HAP-1 (cell line): ENCODE measurements around the gene AGBL4.

ENCODE experiments used
- DNase-seq, 2 experiments: peaks; one replicate each; pipeline ENCODE4 v3.0.0-alpha.2; 2016 to 2020; ENCODE audit warnings: low spot score in 2 of 2
- H3K27me3 ChIP-seq: fragments of 250-450 bp; sonication (Bioruptor Pico); 2 replicates; pipeline ENCODE4 v1.5.1; 2020; ENCODE audit warnings: low read depth, mild to moderate bottlenecking, moderate library complexity
- H3K36me3 ChIP-seq: fragments of 250-450 bp; sonication (Bioruptor Pico); replicated peaks from 2 replicates; pipeline ENCODE4 v1.5.1; 2020; ENCODE audit warnings: mild to moderate bottlenecking
- H3K4me1 ChIP-seq: fragments of 250-450 bp; sonication (Bioruptor Pico); 2 replicates; pipeline ENCODE4 v1.5.1; 2020; ENCODE audit warnings: mild to moderate bottlenecking
- H3K4me3 ChIP-seq: fragments of 250-450 bp; sonication (Bioruptor Pico); 2 replicates; pipeline ENCODE4 v1.5.1; 2020; ENCODE audit warnings: mild to moderate bottlenecking, moderate library complexity
- H3K9me3 ChIP-seq: fragments of 250-450 bp; sonication (Bioruptor Pico); 2 replicates; pipeline ENCODE4 v1.5.1; 2020; ENCODE audit warnings: mild to moderate bottlenecking, moderate library complexity
- in situ Hi-C: fragments of 300-500 bp; cut with MboI; formaldehyde crosslinking; loops from 3 replicates; pipeline ENCODE4 v1.14.3; 2020; ENCODE audit warnings: low sequenced_read_pairs, inconsistent platforms, mixed read lengths

The AGBL4 gene

GRCh38 chr1:48932366-48932765 lies 1091.4 kb downstream of the AGBL4 start:
- DNase-seq = no peak
- Histone ChIP-seq H3K27me3 (no peaks in the 10 kb centered on the region), H3K9me3 (no peaks in the 10 kb centered on the region), H3K4me1 (no peaks in the 10 kb centered on the region), H3K36me3 (no peaks in the 10 kb centered on the region), H3K4me3 (no peak overlapping the region)
- in situ Hi-C loops = no loop called here

- Histone ChIP-seq H3K4me1 (no peaks in the 10 kb centered on the region), H3K9me3 (no peaks in the 10 kb centered on the region), H3K4me3 (no peak overlapping the region), H3K27me3 (no peaks in the 10 kb centered on the region), H3K36me3 (no peaks in the 10 kb centered on the region)
- no peak for DNase-seq
- in situ Hi-C loops = no loop called here
These were observed 1092.1 kb downstream of the AGBL4 start for GRCh38 chr1:48931506-48932192.

- Histone ChIP-seq H3K4me3 (no peak overlapping the region), H3K9me3 (no peaks in the 10 kb centered on the region), H3K4me1 (no peaks in the 10 kb centered on the region), H3K36me3 (no peaks in the 10 kb centered on the region), H3K27me3 (no peaks in the 10 kb centered on the region)
- DNase-seq = no peak
- in situ Hi-C loops = no loop called here
These were observed 1093.7 kb downstream of the AGBL4 start for GRCh38 chr1:48930011-48930410.

- Histone ChIP-seq H3K4me3 (no peak overlapping the region), H3K9me3 (no peaks in the 10 kb centered on the region), H3K4me1 (no peaks in the 10 kb centered on the region), H3K27me3 (no peaks in the 10 kb centered on the region), H3K36me3 (no peaks in the 10 kb centered on the region)
- no peak for DNase-seq
- in situ Hi-C loops = loop anchor here (25.0 kb wide), 1 partner anchor 1413 kb away; no protein-coding TSS in a partner anchor
These were observed 1099.7 kb downstream of the AGBL4 start for GRCh38 chr1:48924099-48924498.

- no peak for DNase-seq
- H3K4me1 ChIP-seq = no peaks in the 10 kb centered on the region
- H3K27me3 ChIP-seq = no peaks in the 10 kb centered on the region
- in situ Hi-C loops = loop anchor here (25.0 kb wide), 1 partner anchor 1414 kb away; no protein-coding TSS in a partner anchor
- no peaks in the 10 kb centered on the region for H3K9me3 ChIP-seq
- no peaks in the 10 kb centered on the region for H3K36me3 ChIP-seq
- no peak overlapping the region for H3K4me3 ChIP-seq
These were observed 1100.6 kb downstream of the AGBL4 start for GRCh38 chr1:48923116-48923515.

- no peaks in the 10 kb centered on the region for H3K27me3 ChIP-seq
- no peak overlapping the region for H3K4me3 ChIP-seq
- no peaks in the 10 kb centered on the region for H3K4me1 ChIP-seq
- H3K36me3 ChIP-seq = no peaks in the 10 kb centered on the region
- DNase-seq = no peak
- no peaks in the 10 kb centered on the region for H3K9me3 ChIP-seq
- in situ Hi-C loops = loop anchor here (25.0 kb wide), 1 partner anchor 1416 kb away; no protein-coding TSS in a partner anchor
These were observed 1102.9 kb downstream of the AGBL4 start for GRCh38 chr1:48920851-48921250.

GRCh38 chr1:48917901-48918603 lies 1105.7 kb downstream of the AGBL4 start:
- no peak overlapping the region for H3K4me3 ChIP-seq

GRCh38 chr1:48917070-48917454 lies 1106.7 kb downstream of the AGBL4 start:
- Histone ChIP-seq H3K27me3 (no peaks in the 10 kb centered on the region), H3K4me1 (no peaks in the 10 kb centered on the region), H3K36me3 (no peaks in the 10 kb centered on the region), H3K4me3 (no peak overlapping the region), H3K9me3 (no peaks in the 10 kb centered on the region)
- in situ Hi-C loops = loop anchor here (25.0 kb wide), 1 partner anchor 1420 kb away; no protein-coding TSS in a partner anchor
- no peak for DNase-seq

More at GRCh38 chr1:48917901-48918603, 1105.7 kb downstream of the AGBL4 start:
- no peaks in the 10 kb centered on the region for H3K4me1 ChIP-seq
- no peaks in the 10 kb centered on the region for H3K36me3 ChIP-seq
- in situ Hi-C loops = loop anchor here (25.0 kb wide), 1 partner anchor 1419 kb away; no protein-coding TSS in a partner anchor
- no peaks in the 10 kb centered on the region for H3K9me3 ChIP-seq
- no peaks in the 10 kb centered on the region for H3K27me3 ChIP-seq
- no peak for DNase-seq

GRCh38 chr1:48916130-48917069 lies 1107.4 kb downstream of the AGBL4 start:
- H3K36me3 ChIP-seq = no peaks in the 10 kb centered on the region
- peak; percentile 10 to 15 for DNase-seq
- in situ Hi-C loops = loop anchor here (25.0 kb wide), 1 partner anchor 1421 kb away; no protein-coding TSS in a partner anchor

GRCh38 chr1:48908606-48909005 lies 1115.1 kb downstream of the AGBL4 start:
- in situ Hi-C loops = loop anchor here (25.0 kb wide), 1 partner anchor 1429 kb away; no protein-coding TSS in a partner anchor
- no peaks in the 10 kb centered on the region for H3K36me3 ChIP-seq
- no peaks in the 10 kb centered on the region for H3K4me1 ChIP-seq
- no peak overlapping the region for H3K4me3 ChIP-seq
- no peaks in the 10 kb centered on the region for H3K27me3 ChIP-seq
- H3K9me3 ChIP-seq = no peaks in the 10 kb centered on the region
- DNase-seq = no peak

More at GRCh38 chr1:48916130-48917069, 1107.4 kb downstream of the AGBL4 start:
- Histone ChIP-seq H3K4me1 (no peaks in the 10 kb centered on the region), H3K9me3 (no peaks in the 10 kb centered on the region), H3K4me3 (no peak overlapping the region), H3K27me3 (no peaks in the 10 kb centered on the region)

GRCh38 chr1:48906729-48907128 lies 1117.0 kb downstream of the AGBL4 start:
- Histone ChIP-seq H3K4me1 (no peaks in the 10 kb centered on the region), H3K9me3 (no peaks in the 10 kb centered on the region), H3K36me3 (no peaks in the 10 kb centered on the region), H3K27me3 (no peaks in the 10 kb centered on the region), H3K4me3 (no peak overlapping the region)
- no peak for DNase-seq
- in situ Hi-C loops = loop anchor here (25.0 kb wide), 1 partner anchor 1431 kb away; no protein-coding TSS in a partner anchor

- no peaks in the 10 kb centered on the region for H3K27me3 ChIP-seq
- no peaks in the 10 kb centered on the region for H3K36me3 ChIP-seq
- no peak overlapping the region for H3K4me3 ChIP-seq
- H3K4me1 ChIP-seq = no peaks in the 10 kb centered on the region
- in situ Hi-C loops = loop anchor here (25.0 kb wide), 1 partner anchor 1431 kb away; no protein-coding TSS in a partner anchor
- no peak for DNase-seq
- no peaks in the 10 kb centered on the region for H3K9me3 ChIP-seq
These were observed 1117.6 kb downstream of the AGBL4 start for GRCh38 chr1:48906164-48906563.

GRCh38 chr1:48903291-48903690 lies 1120.5 kb downstream of the AGBL4 start:
- Histone ChIP-seq H3K27me3 (no peaks in the 10 kb centered on the region), H3K4me3 (no peak overlapping the region), H3K36me3 (no peaks in the 10 kb centered on the region), H3K4me1 (no peaks in the 10 kb centered on the region), H3K9me3 (no peaks in the 10 kb centered on the region)
- no peak for DNase-seq
- in situ Hi-C loops = loop anchor here (25.0 kb wide), 1 partner anchor 1434 kb away; no protein-coding TSS in a partner anchor
